GM21576 (cell line): ENCODE data around the gene TAS2R43.
"Not testable (repeated sequence)": the region's sequence is repeated elsewhere in the genome, so short reads cannot be mapped to it uniquely, and the experiment has no call there.

Experiments used
- ATAC-seq: cut with Tn5 transposase; IDR thresholded peaks from one replicate; pipeline ENCODE4 v1.9.1; 2021; ENCODE audit warnings: mild to moderate bottlenecking, moderate library complexity; ENCODE audit not compliant: unreplicated experiment

TAS2R43 gene

GRCh38 chr12:11062194-11062593 is 29.9 kb downstream of the TAS2R43 start, which contains the start of gene TAS2R46:
Gene TAS2R46 (minus strand): TSS chr12:11062294. CDS start chr12:11062294, 0 bp downstream.
- ATAC-seq, result not testable (repeated sequence)

GRCh38 chr12:11059784-11060183 is 32.3 kb downstream of the TAS2R43 start:
- no peak for ATAC-seq

GRCh38 chr12:11059041-11059440 is 33.1 kb downstream of the TAS2R43 start:
- no peak for ATAC-seq

GRCh38 chr12:11055306-11055705 is 36.8 kb downstream of the TAS2R43 start:
- ATAC-seq, result no peak

- not testable (repeated sequence) for ATAC-seq
These were observed 42.1 kb downstream of the TAS2R43 start for GRCh38 chr12:11049806-11050531.

- ATAC-seq, result not testable (repeated sequence)
These were observed 50.7 kb downstream of the TAS2R43 start for GRCh38 chr12:11041366-11041765.
